ENCODE measurements around the gene SAMMSON.

Gene SAMMSON

GRCh38 chr3:70086336-70086735, 86.8 kb downstream of the SAMMSON start:
- Histone ChIP-seq H3K79me2 (ENCODE audit: control insufficient read depth, low read length) (no peaks in the 10 kb centered on the region), H3F3A (ENCODE audit: control insufficient read depth, insufficient read depth) (no peaks in the 10 kb centered on the region), H3K27me3 (ENCODE audit: control insufficient read depth, low read length) (peaks cover 3% of the 10 kb centered on the region; the same call in 1 of the 2 replicates), H3K27ac (ENCODE audit: low read depth, low read length) (no peak overlapping the region), H3K36me3 (ENCODE audit: control insufficient read depth, low read length) (no peaks in the 10 kb centered on the region), H3K9me2 (replicated peaks; ENCODE audit: control insufficient read depth, low read length) (no peaks in the 10 kb centered on the region), H4K20me1 (ENCODE audit: control insufficient read depth, insufficient read depth, low read depth, low read length) (no peaks in the 10 kb centered on the region), H3K9me3 (ENCODE audit: control insufficient read depth, insufficient read depth, low read length) (no peaks in the 10 kb centered on the region), H3K4me2 (ENCODE audit: low read length) (no peak overlapping the region), H3K4me3 (ENCODE audit: low read length) (no peak overlapping the region), H3K4me1 (ENCODE audit: control insufficient read depth, low read length) (no peaks in the 10 kb centered on the region)
- TF ChIP-seq EZH2phosphoT487 (IDR thresholded peaks at IDR 0.05; ENCODE audit: borderline replicate concordance, low read length): no peak
- no peak for TF ChIP-seq CTCF (IDR thresholded peaks at IDR 0.05; ENCODE audit: low read depth, low read length, poor library complexity, severe bottlenecking)

GRCh38 chr3:70090322-70090913, 90.9 kb downstream of the SAMMSON start:
- H3F3A ChIP-seq (ENCODE audit: control insufficient read depth, insufficient read depth): no peaks in the 10 kb centered on the region
- peak; percentile 69 for TF ChIP-seq CTCF (IDR thresholded peaks at IDR 0.05; ENCODE audit: low read depth, low read length, poor library complexity, severe bottlenecking)
- no peak for TF ChIP-seq EZH2phosphoT487 (IDR thresholded peaks at IDR 0.05; ENCODE audit: borderline replicate concordance, low read length)
- no peak overlapping the region for H3K4me2 ChIP-seq (ENCODE audit: low read length)
- H3K4me3 ChIP-seq (ENCODE audit: low read length): no peak overlapping the region
- no peaks in the 10 kb centered on the region for H4K20me1 ChIP-seq (ENCODE audit: control insufficient read depth, insufficient read depth, low read depth, low read length)
- H3K9me3 ChIP-seq (ENCODE audit: control insufficient read depth, insufficient read depth, low read length): no peaks in the 10 kb centered on the region
- no peak overlapping the region for H3K27ac ChIP-seq (ENCODE audit: low read depth, low read length)
- H3K9me2 ChIP-seq (replicated peaks; ENCODE audit: control insufficient read depth, low read length): no peaks in the 10 kb centered on the region
- no peaks in the 10 kb centered on the region for H3K36me3 ChIP-seq (ENCODE audit: control insufficient read depth, low read length)
- no peaks in the 10 kb centered on the region for H3K27me3 ChIP-seq (ENCODE audit: control insufficient read depth, low read length)
- peaks cover 7% of the 10 kb centered on the region for H3K4me1 ChIP-seq (ENCODE audit: control insufficient read depth, low read length)
- no peaks in the 10 kb centered on the region for H3K79me2 ChIP-seq (ENCODE audit: control insufficient read depth, low read length)

- Histone ChIP-seq H3K9me2 (replicated peaks; ENCODE audit: control insufficient read depth, low read length) (no peaks in the 10 kb centered on the region), H3K4me3 (ENCODE audit: low read length) (no peak overlapping the region), H3K27ac (ENCODE audit: low read depth, low read length) (no peak overlapping the region), H3K79me2 (ENCODE audit: control insufficient read depth, low read length) (no peaks in the 10 kb centered on the region), H3K4me2 (ENCODE audit: low read length) (no peak overlapping the region; the same call in 1 of the 2 replicates), H4K20me1 (ENCODE audit: control insufficient read depth, insufficient read depth, low read depth, low read length) (no peaks in the 10 kb centered on the region), H3F3A (ENCODE audit: control insufficient read depth, insufficient read depth) (no peaks in the 10 kb centered on the region), H3K27me3 (ENCODE audit: control insufficient read depth, low read length) (no peaks in the 10 kb centered on the region), H3K4me1 (ENCODE audit: control insufficient read depth, low read length) (peaks cover 7% of the 10 kb centered on the region), H3K36me3 (ENCODE audit: control insufficient read depth, low read length) (no peaks in the 10 kb centered on the region), H3K9me3 (ENCODE audit: control insufficient read depth, insufficient read depth, low read length) (no peaks in the 10 kb centered on the region)
- TF ChIP-seq EZH2phosphoT487 (IDR thresholded peaks at IDR 0.05; ENCODE audit: borderline replicate concordance, low read length) (no peak), CTCF (IDR thresholded peaks at IDR 0.05; ENCODE audit: low read depth, low read length, poor library complexity, severe bottlenecking) (no peak)
Measured at GRCh38 chr3:70094197-70094596, 94.7 kb downstream of the SAMMSON start.
